Natural killer cell (primary cell): ENCODE data around the gene HOXA5. TPM values are rescaled to one million over a fixed set of nuclear protein-coding genes. Genes with fewer than 3 reads are reported as not detected.
A peak's percentile ranks its signal among the peaks of the same experiment; 100 is the strongest.

Experiments
- ATAC-seq, 3 donors: fragments of 150-1000 bp in 2 of 3; fragments of 200-7000 bp in 1 of 3; cut with Tn5 transposase; 1 replicate in 1 of 3; 2 replicates in 2 of 3; pipeline ENCODE4 v1.10.0; 2021; ENCODE audit warnings: mild to moderate bottlenecking in 2 of 3, moderate library complexity in 2 of 3
- DNase-seq, 2 donors: peaks; one replicate each; pipeline versions ENCODE4 v3.0.0 to v3.0.0-alpha.2; 2013 to 2021; ENCODE audit warnings: mixed read lengths in 1 of 2
- H3K27ac ChIP-seq: one replicate; pipeline ENCODE4 v1.5.1; 2013; ENCODE audit warnings: mild to moderate bottlenecking, low read length
- H3K27me3 ChIP-seq: one replicate; pipeline ENCODE4 v1.6.1; 2013; ENCODE audit warnings: low read length; ENCODE audit not compliant: control insufficient read depth, insufficient read depth
- H3K36me3 ChIP-seq: one replicate; pipeline ENCODE4 v1.6.1; 2013; ENCODE audit warnings: low read length; ENCODE audit not compliant: control insufficient read depth, insufficient read depth
- H3K4me1 ChIP-seq: one replicate; pipeline ENCODE4 v1.6.1; 2013; ENCODE audit warnings: low read length; ENCODE audit not compliant: control insufficient read depth, insufficient read depth
- H3K4me3 ChIP-seq: one replicate; pipeline ENCODE4 v1.5.1; 2013; ENCODE audit warnings: low read length
- H3K9me3 ChIP-seq: one replicate; pipeline ENCODE4 v1.6.1; 2013; ENCODE audit warnings: low read length; ENCODE audit not compliant: control insufficient read depth, insufficient read depth
- H3K27ac Mint-ChIP-seq, 2 donors: one replicate each; pipeline ENCODE4 v1.8.0; 2022; ENCODE audit warnings: mild to moderate bottlenecking in 2 of 2, mixed read lengths in 2 of 2, moderate library complexity in 1 of 2
- H3K27me3 Mint-ChIP-seq, 2 donors: one replicate each; pipeline ENCODE4 v1.8.0; 2022; ENCODE audit warnings: low read depth in 2 of 2, mixed read lengths in 2 of 2
- H3K36me3 Mint-ChIP-seq: one replicate; pipeline ENCODE4 v1.8.0; 2022; ENCODE audit warnings: mixed read lengths
- H3K4me1 Mint-ChIP-seq, 2 donors: one replicate each; pipeline ENCODE4 v1.8.0; 2022; ENCODE audit warnings: mixed read lengths in 2 of 2
- H3K4me3 Mint-ChIP-seq: one replicate; pipeline ENCODE4 v1.8.0; 2022; ENCODE audit warnings: mild to moderate bottlenecking, moderate library complexity, mixed read lengths
- H3K9me3 Mint-ChIP-seq, 2 donors: one replicate each; pipeline ENCODE4 v1.8.0; 2022; ENCODE audit warnings: mixed read lengths in 2 of 2
- CTCF ChIP-seq: fragments of 200-600 bp; IDR thresholded peaks from one replicate; pipeline ENCODE4 v1.8.0; 2022; ENCODE audit warnings: antibody characterized with exemption
- WGBS: methylation state at CpG from one replicate; pipeline ENCODE4 v1.1.7; 2013; ENCODE audit warnings: missing lambda C conversion rate; ENCODE audit not compliant: insufficient coverage; 5-methylcytosine and 5-hydroxymethylcytosine counted together
- intact Hi-C: fragments of 100-400 bp; cut with micrococcal nuclease; formaldehyde crosslinking; loops from one replicate; pipeline ENCODE4 v1.14.2; 2022
- total RNA-seq, 4 donors: library from RNA; stranded (reverse); fragments of 120-200 nt in 1 of 4; gene quantifications; one replicate each; pipeline versions ENCODE4 v1.2.3 to v1.2.4, GENCODE V29; 2013 to 2022

HOXA5 gene
- total RNA-seq, 3 donors from 2014 or later (not counting 1 experiment from before 2014, with no cell fraction given), result 0.29 to 13.0 (median 0.52) TPM

GRCh38 chr7:27153526-27153925 is 10.0 kb upstream of the HOXA5 start:
- no peak for TF ChIP-seq CTCF
- Histone ChIP-seq H3K4me3 (no peak overlapping the region), H3K27ac (no peak overlapping the region), H3K36me3 (no peaks in the 10 kb centered on the region), H3K9me3 (no peaks in the 10 kb centered on the region), H3K27me3 (peaks cover 83% of the 10 kb centered on the region), H3K4me1 (peaks cover 73% of the 10 kb centered on the region)
- Mint-ChIP-seq H3K4me3 (no peak overlapping the region), H3K9me3 (no peaks in the 10 kb centered on the region), H3K4me1 (peaks cover 40 to 55% of the 10 kb centered on the region in 2 donors), H3K36me3 (no peaks in the 10 kb centered on the region), H3K27ac (no peak overlapping the region), H3K27me3 (peaks cover 70 to 78% of the 10 kb centered on the region in 2 donors)
- ATAC-seq, result no peak
- DNase-seq, result no peak
- 96% methylated on average over 3 of the region's 3 CpGs for WGBS
- intact Hi-C loops, result loop anchor here (5.0 kb wide), 2 partner anchors 34 to 56 kb away; partner anchors contain the start of genes HOXA1 and HOXA11

GRCh38 chr7:27152816-27153442 is 9.4 kb upstream of the HOXA5 start:
- Mint-ChIP-seq H3K27me3 (peaks cover 70 to 72% of the 10 kb centered on the region in 2 donors), H3K9me3 (no peaks in the 10 kb centered on the region), H3K4me1 (peaks cover 40 to 52% of the 10 kb centered on the region in 2 donors), H3K4me3 (peak overlapping the region; percentile 17), H3K36me3 (no peaks in the 10 kb centered on the region), H3K27ac (peak overlapping the region in 1 of 2 donors; percentile 64)
- Histone ChIP-seq H3K27ac (no peak overlapping the region), H3K36me3 (no peaks in the 10 kb centered on the region), H3K4me3 (no peak overlapping the region), H3K9me3 (no peaks in the 10 kb centered on the region), H3K4me1 (peaks cover 73% of the 10 kb centered on the region), H3K27me3 (peaks cover 84% of the 10 kb centered on the region)
- no peak for ATAC-seq
- WGBS, result 39% methylated on average over 22 of the region's 22 CpGs
- TF ChIP-seq CTCF, result no peak
- no peak for DNase-seq
- intact Hi-C loops, result loop anchor here (5.0 kb wide), 2 partner anchors 34 to 56 kb away; partner anchors contain the start of genes HOXA1 and HOXA11

GRCh38 chr7:27151931-27152815 is 8.7 kb upstream of the HOXA5 start, which contains the start of gene HOXA3:
Gene HOXA3, minus strand, starts transcription at chr7:27152583. Its CDS starts 41,943 bp downstream, at chr7:27110640.
- Histone ChIP-seq H3K9me3 (no peaks in the 10 kb centered on the region), H3K27ac (no peak within 1 kb of the TSS), H3K36me3 (no peaks in the 10 kb centered on the region), H3K4me1 (peaks cover 75% of the 10 kb centered on the region), H3K27me3 (peaks cover 82% of the 10 kb centered on the region), H3K4me3 (peak within 1 kb of the TSS; percentile 29)
- peak within 1 kb of the TSS; percentile 4 to 64 for H3K27ac Mint-ChIP-seq
- intact Hi-C loops, result loop anchor here (1.0 to 5.0 kb wide), 4 partner anchors 9 to 1287 kb away; partner anchors contain the start of genes HOXA1 and HOXA11
- peak within 1 kb of the TSS; percentile 89 for H3K4me3 Mint-ChIP-seq
- no peak for TF ChIP-seq CTCF
- H3K9me3 Mint-ChIP-seq, result no peaks in the 10 kb centered on the region
- ATAC-seq (no peak), DNase-seq (peak in 1 of 2 donors; percentile 32)
- 2% methylated on average over 53 of the region's 53 CpGs for WGBS
- peaks cover 67 to 68% of the 10 kb centered on the region in 2 donors for H3K27me3 Mint-ChIP-seq
- H3K4me1 Mint-ChIP-seq, result peaks cover 40 to 50% of the 10 kb centered on the region in 2 donors
- no peaks in the 10 kb centered on the region for H3K36me3 Mint-ChIP-seq
